Epithelial cell of proximal tubule (primary cell): ENCODE results near the gene LAMA4. TPM values are rescaled to one million over a fixed set of nuclear protein-coding genes. Genes with fewer than 3 reads are reported as not detected.

ENCODE experiments used
- DNase-seq: peaks from one replicate; pipeline ENCODE4 v3.0.0-alpha.2; 2011; ENCODE audit warnings: low read depth
- H3K4me3 ChIP-seq: 2 replicates; pipeline ENCODE4 v1.5.1; 2011; ENCODE audit warnings: low read depth, mild to moderate bottlenecking, low read length
- total RNA-seq: library from RNA; depleted of rRNA; stranded (reverse); fragments of >200 nt; gene quantifications from 2 replicates; pipeline ENCODE4 v1.2.3, GENCODE V29; 2015
- TF ChIP-seq, protein P1 (sequence below): conservative IDR thresholded peaks from 2 replicates; pipeline ENCODE4 v1.5.1; 2012; ENCODE audit warnings: low read depth, mild to moderate bottlenecking, low read length

The LAMA4 gene
- total RNA-seq, 1 donor from 2014 or later: 8.0 TPM

- H3K4me3 ChIP-seq: no peak overlapping the region
- no peak for DNase-seq
- TF ChIP-seq, protein P1, sequence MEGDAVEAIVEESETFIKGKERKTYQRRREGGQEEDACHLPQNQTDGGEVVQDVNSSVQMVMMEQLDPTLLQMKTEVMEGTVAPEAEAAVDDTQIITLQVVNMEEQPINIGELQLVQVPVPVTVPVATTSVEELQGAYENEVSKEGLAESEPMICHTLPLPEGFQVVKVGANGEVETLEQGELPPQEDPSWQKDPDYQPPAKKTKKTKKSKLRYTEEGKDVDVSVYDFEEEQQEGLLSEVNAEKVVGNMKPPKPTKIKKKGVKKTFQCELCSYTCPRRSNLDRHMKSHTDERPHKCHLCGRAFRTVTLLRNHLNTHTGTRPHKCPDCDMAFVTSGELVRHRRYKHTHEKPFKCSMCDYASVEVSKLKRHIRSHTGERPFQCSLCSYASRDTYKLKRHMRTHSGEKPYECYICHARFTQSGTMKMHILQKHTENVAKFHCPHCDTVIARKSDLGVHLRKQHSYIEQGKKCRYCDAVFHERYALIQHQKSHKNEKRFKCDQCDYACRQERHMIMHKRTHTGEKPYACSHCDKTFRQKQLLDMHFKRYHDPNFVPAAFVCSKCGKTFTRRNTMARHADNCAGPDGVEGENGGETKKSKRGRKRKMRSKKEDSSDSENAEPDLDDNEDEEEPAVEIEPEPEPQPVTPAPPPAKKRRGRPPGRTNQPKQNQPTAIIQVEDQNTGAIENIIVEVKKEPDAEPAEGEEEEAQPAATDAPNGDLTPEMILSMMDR: no peak
Observed at GRCh38 chr6:112231594-112232060, 22.7 kb downstream of the LAMA4 start.

DNA sequence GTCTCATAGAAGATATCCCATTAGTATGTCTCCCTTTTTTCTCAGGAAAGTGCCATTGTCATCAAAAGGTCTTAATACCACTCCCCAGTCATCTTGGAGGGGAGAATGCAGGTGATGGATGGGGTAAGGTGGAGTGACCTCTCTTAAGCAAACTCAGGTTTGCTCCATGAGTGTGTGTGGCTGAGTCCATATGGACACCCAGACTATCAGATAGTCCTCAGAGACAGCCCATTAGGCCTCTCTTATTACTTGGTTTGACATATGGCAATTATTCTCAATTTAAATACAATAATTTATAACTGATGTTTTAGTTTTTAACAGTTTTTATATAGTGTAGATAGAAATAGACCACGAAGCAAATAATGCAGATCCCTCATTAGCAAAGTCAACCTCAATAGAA is 23.2 kb downstream of the LAMA4 start:
- TF ChIP-seq, protein P1: no peak
- no peak for DNase-seq

DNA sequence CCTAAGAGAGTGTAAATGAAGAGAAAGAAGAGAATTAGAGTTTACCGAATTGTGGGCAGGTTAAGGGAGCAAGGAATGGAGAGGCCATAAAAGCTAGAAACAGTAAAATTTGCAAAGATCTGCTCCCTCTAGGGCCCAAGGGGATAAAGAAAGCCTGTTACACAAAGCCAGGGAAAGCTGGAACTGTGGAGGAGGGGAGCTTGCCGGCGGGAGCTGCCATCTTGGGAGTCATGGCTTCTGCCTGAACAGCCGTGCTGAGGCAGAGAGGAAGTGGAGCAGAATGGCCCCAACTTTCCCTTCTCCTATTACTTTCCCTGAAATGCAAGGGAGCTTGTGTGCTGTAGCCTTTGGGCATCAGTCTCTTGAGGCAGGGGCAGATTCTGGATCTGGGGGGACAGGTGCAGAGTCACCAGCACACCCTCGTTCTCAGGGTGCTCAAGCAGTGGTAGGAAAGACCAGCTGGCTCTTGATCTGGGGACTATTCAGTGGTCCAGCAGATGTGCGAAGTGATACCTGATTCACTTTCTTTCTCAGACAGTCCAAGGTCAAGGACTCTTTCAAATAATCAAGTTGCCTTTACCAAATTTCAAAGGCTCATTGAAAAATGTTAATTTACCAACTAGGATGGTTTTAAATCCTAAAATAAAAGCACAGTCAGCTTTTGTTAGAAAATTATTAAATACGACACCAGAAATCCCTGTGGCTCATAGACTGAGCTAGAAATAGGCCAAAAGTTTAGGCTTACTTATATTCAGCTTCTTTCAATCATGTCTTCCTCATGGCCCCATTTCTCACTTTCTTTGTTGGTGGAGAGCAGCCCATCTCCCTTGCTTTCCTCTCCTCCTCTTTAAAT is 25.7 kb downstream of the LAMA4 start:
- no peak for DNase-seq
- TF ChIP-seq, protein P1: no peak
- no peak overlapping the region for H3K4me3 ChIP-seq

More for the DNA sequence above, 23.2 kb downstream of the LAMA4 start:
- H3K4me3 ChIP-seq: no peak overlapping the region

- TF ChIP-seq, protein P1: no peak
Observed at GRCh38 chr6:112227992-112228391, 26.4 kb downstream of the LAMA4 start.

GRCh38 chr6:112227411-112227810 is 27.0 kb downstream of the LAMA4 start:
- TF ChIP-seq, protein P1: no peak
- DNase-seq: no peak
- no peak overlapping the region for H3K4me3 ChIP-seq

More at GRCh38 chr6:112227992-112228391, 26.4 kb downstream of the LAMA4 start:
- no peak overlapping the region for H3K4me3 ChIP-seq
- no peak for DNase-seq

GRCh38 chr6:112225691-112226090 is 28.7 kb downstream of the LAMA4 start:
- no peak overlapping the region for H3K4me3 ChIP-seq
- no peak for DNase-seq
- TF ChIP-seq, protein P1: no peak
